Stimulated activated CD4-positive, alpha-beta T cell treated with anti-CD3 and anti-CD28 coated beads, Interleukin-12 subunit alpha, Interleukin-12 subunit beta, amount 100 ng/mL, for 48 hours (primary cell): Measurements from ENCODE around the gene GNS.
"Not testable (repeated sequence)": the region's sequence is repeated elsewhere in the genome, so short reads cannot be mapped to it uniquely, and the experiment has no call there.

Experiments used
- DNase-seq, 3 donors: peaks; one replicate each; pipeline ENCODE4 v3.0.0-alpha.2; 2020; ENCODE audit warnings: low read depth in 2 of 3, low spot score in 1 of 3

The GNS gene

GRCh38 chr12:64699504-64700115, 59.6 kb downstream of the GNS start:
- DNase-seq: no peak

- no peak for DNase-seq
Measured at GRCh38 chr12:64696080-64696741, 63.0 kb downstream of the GNS start.

- DNase-seq: no peak
Measured at GRCh38 chr12:64695550-64695949, 63.7 kb downstream of the GNS start.

- no peak for DNase-seq
Measured at GRCh38 chr12:64694130-64695040, 64.8 kb downstream of the GNS start.

GRCh38 chr12:64691795-64692583, 67.2 kb downstream of the GNS start:
- no peak for DNase-seq

- no peak for DNase-seq
Measured at GRCh38 chr12:64691227-64691794, 67.9 kb downstream of the GNS start.

GRCh38 chr12:64690236-64690635, 69.0 kb downstream of the GNS start:
- DNase-seq: not testable (repeated sequence)

GRCh38 chr12:64688715-64689114, 70.5 kb downstream of the GNS start:
- DNase-seq: no peak

GRCh38 chr12:64688219-64688618, 71.0 kb downstream of the GNS start:
- DNase-seq: no peak

GRCh38 chr12:64687816-64688215, 71.4 kb downstream of the GNS start:
- DNase-seq: no peak

- no peak for DNase-seq
Measured at GRCh38 chr12:64685605-64686004, 73.6 kb downstream of the GNS start.

GRCh38 chr12:64685050-64685449, 74.2 kb downstream of the GNS start:
- DNase-seq: no peak

- no peak for DNase-seq
Measured at GRCh38 chr12:64683816-64684543, 75.2 kb downstream of the GNS start.

GRCh38 chr12:64682572-64683277, 76.5 kb downstream of the GNS start:
- DNase-seq: no peak

GRCh38 chr12:64681200-64682052, 77.8 kb downstream of the GNS start:
- no peak for DNase-seq

- DNase-seq: no peak
Measured at GRCh38 chr12:64680235-64680634, 79.0 kb downstream of the GNS start.

- DNase-seq: no peak
Measured at GRCh38 chr12:64679487-64680001, 79.7 kb downstream of the GNS start.

- DNase-seq: no peak
Measured at GRCh38 chr12:64678835-64679234, 80.4 kb downstream of the GNS start.
